Stimulated activated naive CD8-positive, alpha-beta T cell treated with anti-CD3 and anti-CD28 coated beads, Interleukin-15, amount 100 ng/mL, for 72 hours (primary cell): ENCODE measurements around the gene SIX3.

ENCODE experiments used
- ATAC-seq: fragments of 150-1000 bp; cut with Tn5 transposase; 2 replicates; pipeline ENCODE4 v1.10.0; 2021; ENCODE audit warnings: mild to moderate bottlenecking, moderate library complexity
- DNase-seq, 2 donors: peaks; one replicate each; pipeline ENCODE4 v3.0.0; 2021 to 2022
- H3K27ac Mint-ChIP-seq, 2 donors: one replicate each; pipeline ENCODE4 v1.8.0; 2022; ENCODE audit warnings: mild to moderate bottlenecking in 2 of 2, mixed read lengths in 2 of 2, moderate library complexity in 2 of 2
- H3K27me3 Mint-ChIP-seq: one replicate; pipeline ENCODE4 v1.8.0; 2022; ENCODE audit warnings: mixed read lengths
- H3K4me1 Mint-ChIP-seq: one replicate; pipeline ENCODE4 v1.8.0; 2022; ENCODE audit warnings: mild to moderate bottlenecking, mixed read lengths
- H3K4me3 Mint-ChIP-seq, 2 donors: one replicate each; pipeline ENCODE4 v1.8.0; 2022; ENCODE audit warnings: mild to moderate bottlenecking in 2 of 2, mixed read lengths in 2 of 2, moderate library complexity in 1 of 2
- H3K9me3 Mint-ChIP-seq, 2 donors: one replicate each; pipeline ENCODE4 v1.8.0; 2022; ENCODE audit warnings: mixed read lengths in 2 of 2

SIX3 gene

GRCh38 chr2:44955593-44956392 is 14.3 kb downstream of the SIX3 start:
- H3K4me1 Mint-ChIP-seq: peaks cover 35% of the 10 kb centered on the region
- H3K9me3 Mint-ChIP-seq: no peaks in the 10 kb centered on the region
- H3K27ac Mint-ChIP-seq: no peak overlapping the region
- peak; percentile 82 to 84 for DNase-seq
- peaks cover 95% of the 10 kb centered on the region for H3K27me3 Mint-ChIP-seq
- ATAC-seq: peak; percentile 82
- peak overlapping the region; percentile 66 to 74 for H3K4me3 Mint-ChIP-seq

DNA sequence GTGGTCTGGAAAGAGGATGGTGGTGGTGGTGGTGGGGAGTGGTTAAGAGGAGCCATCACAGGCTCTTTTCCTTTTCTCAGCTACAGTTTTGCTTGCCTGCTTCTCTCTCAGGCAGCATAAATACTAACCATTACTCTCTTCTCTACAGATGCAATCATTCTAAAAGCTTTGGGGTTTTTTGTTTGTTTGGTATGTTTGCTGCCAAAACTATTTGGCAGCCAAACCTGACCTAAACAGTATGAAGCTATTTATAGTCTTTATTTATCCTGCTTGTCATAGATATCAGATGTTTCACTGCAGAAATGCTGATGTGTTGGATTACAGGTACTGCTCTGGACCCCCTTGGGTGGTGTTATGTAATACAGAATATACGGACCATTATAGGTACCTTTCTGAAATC is 15.3 kb downstream of the SIX3 start:
- no peak overlapping the region for H3K4me3 Mint-ChIP-seq
- ATAC-seq (no peak), DNase-seq (no peak)
- peaks cover 31% of the 10 kb centered on the region for H3K4me1 Mint-ChIP-seq
- H3K27me3 Mint-ChIP-seq: peaks cover 91% of the 10 kb centered on the region
- no peak overlapping the region for H3K27ac Mint-ChIP-seq
- no peaks in the 10 kb centered on the region for H3K9me3 Mint-ChIP-seq

DNA sequence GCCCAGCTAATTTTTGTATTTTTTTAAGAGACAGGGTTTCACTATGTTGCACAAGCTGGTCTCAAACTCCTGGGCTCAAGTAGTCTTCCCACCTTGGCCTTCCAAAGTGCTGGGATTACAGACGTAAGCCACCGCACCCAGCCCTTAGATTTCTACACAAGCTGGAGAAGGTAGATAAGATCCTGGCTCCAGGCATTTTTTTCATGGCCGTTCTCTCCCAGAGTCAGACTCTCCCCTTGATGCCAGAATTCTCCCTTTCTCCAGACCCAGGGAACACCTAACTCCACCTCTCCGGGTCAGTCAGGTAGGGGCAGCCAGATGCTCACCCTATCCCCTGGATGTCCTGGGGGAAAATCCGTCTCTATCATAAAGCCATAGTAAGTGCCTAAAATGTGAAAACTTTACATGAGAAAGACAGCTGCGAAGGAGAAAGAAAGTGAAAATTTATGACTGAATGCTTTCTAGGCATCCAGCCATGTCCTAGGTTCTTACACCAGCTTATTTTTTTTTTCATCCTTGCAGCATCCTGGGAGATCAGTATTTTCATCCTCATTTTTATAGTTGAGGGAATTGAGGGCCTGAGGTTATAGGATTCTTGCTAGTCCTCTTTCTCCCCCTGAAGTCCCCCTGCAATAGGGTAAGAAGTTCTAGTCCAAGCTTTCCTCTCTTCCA is 16.3 kb downstream of the SIX3 start:
- Mint-ChIP-seq H3K4me3 (no peak overlapping the region), H3K9me3 (no peaks in the 10 kb centered on the region), H3K4me1 (peaks cover 25% of the 10 kb centered on the region), H3K27ac (no peak overlapping the region), H3K27me3 (peaks cover 91% of the 10 kb centered on the region)
- no peak for ATAC-seq
- no peak for DNase-seq

DNA sequence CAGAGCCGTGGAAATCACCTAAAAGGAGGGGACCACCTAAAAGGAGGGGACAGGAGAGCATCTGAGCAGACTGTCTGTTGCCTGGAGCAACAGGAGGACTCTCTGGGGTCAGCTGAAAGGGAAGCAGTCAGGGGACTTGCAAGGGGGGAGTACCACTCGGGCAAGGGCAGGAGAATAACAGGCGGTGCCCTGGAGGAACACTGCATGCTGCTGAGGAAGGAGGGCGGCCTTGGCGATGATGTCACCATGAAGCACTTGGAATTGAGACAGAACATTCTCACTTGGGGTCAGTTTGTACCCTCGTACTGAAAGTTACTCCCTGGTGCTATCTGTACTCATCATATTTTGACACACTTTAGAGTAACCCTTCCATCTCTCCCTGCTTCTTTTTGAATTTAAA is 18.4 kb downstream of the SIX3 start:
- Mint-ChIP-seq H3K4me3 (no peak overlapping the region), H3K27me3 (peaks cover 91% of the 10 kb centered on the region), H3K27ac (no peak overlapping the region), H3K9me3 (no peaks in the 10 kb centered on the region), H3K4me1 (peaks cover 11% of the 10 kb centered on the region)
- no peak for ATAC-seq
- DNase-seq: no peak

- H3K4me1 Mint-ChIP-seq: peaks cover under 1% of the 10 kb centered on the region
- DNase-seq (no peak), ATAC-seq (no peak)
- no peaks in the 10 kb centered on the region for H3K9me3 Mint-ChIP-seq
- H3K4me3 Mint-ChIP-seq: no peak overlapping the region
- no peak overlapping the region for H3K27ac Mint-ChIP-seq
- H3K27me3 Mint-ChIP-seq: peaks cover 83% of the 10 kb centered on the region
Observed at GRCh38 chr2:44960871-44961270, 19.4 kb downstream of the SIX3 start.

GRCh38 chr2:44962176-44962695 is 20.7 kb downstream of the SIX3 start:
- Mint-ChIP-seq H3K4me3 (no peak overlapping the region), H3K27me3 (peaks cover 80% of the 10 kb centered on the region), H3K27ac (no peak overlapping the region)

GRCh38 chr2:44964752-44965236 is 23.3 kb downstream of the SIX3 start:
- ATAC-seq: no peak
- DNase-seq: no peak
- Mint-ChIP-seq H3K4me1 (no peaks in the 10 kb centered on the region), H3K4me3 (no peak overlapping the region), H3K9me3 (no peaks in the 10 kb centered on the region), H3K27me3 (peaks cover 55% of the 10 kb centered on the region), H3K27ac (no peak overlapping the region)

More at GRCh38 chr2:44962176-44962695, 20.7 kb downstream of the SIX3 start:
- no peaks in the 10 kb centered on the region for H3K9me3 Mint-ChIP-seq
- no peaks in the 10 kb centered on the region for H3K4me1 Mint-ChIP-seq
- ATAC-seq (peak; percentile 11), DNase-seq (no peak)

DNA sequence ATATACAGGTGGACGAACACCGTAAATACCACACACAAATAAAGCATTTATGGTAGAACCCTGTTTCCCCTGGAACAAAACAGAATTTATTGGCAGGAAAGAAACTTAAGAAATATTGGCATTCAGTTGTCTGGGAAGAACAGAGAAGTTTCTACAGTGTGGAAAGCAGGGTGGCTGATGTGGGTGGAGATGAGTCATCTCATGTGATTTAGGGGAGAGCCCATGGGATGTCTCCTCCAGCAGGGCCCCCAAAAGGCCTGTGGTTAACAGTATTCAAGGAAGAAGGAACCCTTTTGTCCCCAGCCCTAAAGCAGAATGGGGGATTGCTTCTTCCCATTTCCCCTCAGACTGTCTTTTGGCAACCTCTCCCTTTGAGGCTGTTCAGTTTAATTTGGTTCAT is 24.2 kb downstream of the SIX3 start:
- no peak for DNase-seq

GRCh38 chr2:44967056-44967455 is 25.6 kb downstream of the SIX3 start:
- DNase-seq (no peak), ATAC-seq (no peak)
- peaks cover 48% of the 10 kb centered on the region for H3K27me3 Mint-ChIP-seq
- H3K9me3 Mint-ChIP-seq: no peaks in the 10 kb centered on the region
- H3K4me3 Mint-ChIP-seq: no peak overlapping the region
- H3K27ac Mint-ChIP-seq: no peak overlapping the region
- no peaks in the 10 kb centered on the region for H3K4me1 Mint-ChIP-seq

More for the DNA sequence above, 24.2 kb downstream of the SIX3 start:
- peaks cover 52% of the 10 kb centered on the region for H3K27me3 Mint-ChIP-seq
- H3K27ac Mint-ChIP-seq: no peak overlapping the region
- H3K4me1 Mint-ChIP-seq: no peaks in the 10 kb centered on the region
- no peaks in the 10 kb centered on the region for H3K9me3 Mint-ChIP-seq
- H3K4me3 Mint-ChIP-seq: no peak overlapping the region
- ATAC-seq: no peak

- H3K27ac Mint-ChIP-seq: no peak overlapping the region
- no peak for DNase-seq
- no peak for ATAC-seq
- H3K9me3 Mint-ChIP-seq: no peaks in the 10 kb centered on the region
- H3K27me3 Mint-ChIP-seq: peaks cover 47% of the 10 kb centered on the region
- no peak overlapping the region for H3K4me3 Mint-ChIP-seq
- no peaks in the 10 kb centered on the region for H3K4me1 Mint-ChIP-seq
Observed at GRCh38 chr2:44967727-44968432, 26.4 kb downstream of the SIX3 start.

- H3K4me3 Mint-ChIP-seq: no peak overlapping the region
Observed at GRCh38 chr2:44969936-44970335, 28.4 kb downstream of the SIX3 start.

DNA sequence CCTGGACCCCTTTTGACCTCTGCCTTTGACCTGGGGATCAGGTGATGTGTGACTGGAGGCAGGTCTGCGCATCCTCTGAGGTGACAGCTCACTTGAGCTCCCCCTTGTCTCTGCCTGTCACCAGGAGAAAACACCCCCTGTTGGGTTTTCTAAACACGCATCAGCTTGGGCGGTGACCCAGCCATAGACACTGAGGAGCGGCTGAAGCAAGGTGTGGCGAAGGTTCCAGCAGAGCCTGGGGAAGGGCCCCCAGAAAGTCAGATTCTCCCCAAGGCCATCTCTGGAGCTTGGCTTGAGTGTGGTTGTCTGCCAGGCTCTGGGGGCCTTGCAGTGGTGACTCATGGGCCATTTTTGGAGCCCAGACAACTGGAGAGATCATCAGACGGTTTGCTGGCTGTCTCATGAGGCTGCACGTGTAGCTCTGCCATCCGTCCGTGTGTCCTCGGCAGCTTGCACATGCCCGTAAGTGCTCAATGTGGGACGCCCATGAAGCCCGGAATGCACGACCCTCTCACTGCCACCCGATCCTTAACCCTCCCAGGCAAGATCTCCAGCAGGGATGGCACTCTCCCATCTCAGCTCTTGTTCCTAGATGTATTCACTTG is 29.4 kb downstream of the SIX3 start:
- H3K27me3 Mint-ChIP-seq: peaks cover 26% of the 10 kb centered on the region
- H3K4me1 Mint-ChIP-seq: no peaks in the 10 kb centered on the region
- ATAC-seq: no peak
- H3K27ac Mint-ChIP-seq: no peak overlapping the region
- no peak for DNase-seq
- no peak overlapping the region for H3K4me3 Mint-ChIP-seq
- H3K9me3 Mint-ChIP-seq: no peaks in the 10 kb centered on the region

More at GRCh38 chr2:44969936-44970335, 28.4 kb downstream of the SIX3 start:
- H3K4me1 Mint-ChIP-seq: no peaks in the 10 kb centered on the region
- no peaks in the 10 kb centered on the region for H3K9me3 Mint-ChIP-seq
- H3K27me3 Mint-ChIP-seq: peaks cover 27% of the 10 kb centered on the region
- DNase-seq: no peak
- H3K27ac Mint-ChIP-seq: peak overlapping the region in 1 of 2 donors; percentile 12
- no peak for ATAC-seq

DNA sequence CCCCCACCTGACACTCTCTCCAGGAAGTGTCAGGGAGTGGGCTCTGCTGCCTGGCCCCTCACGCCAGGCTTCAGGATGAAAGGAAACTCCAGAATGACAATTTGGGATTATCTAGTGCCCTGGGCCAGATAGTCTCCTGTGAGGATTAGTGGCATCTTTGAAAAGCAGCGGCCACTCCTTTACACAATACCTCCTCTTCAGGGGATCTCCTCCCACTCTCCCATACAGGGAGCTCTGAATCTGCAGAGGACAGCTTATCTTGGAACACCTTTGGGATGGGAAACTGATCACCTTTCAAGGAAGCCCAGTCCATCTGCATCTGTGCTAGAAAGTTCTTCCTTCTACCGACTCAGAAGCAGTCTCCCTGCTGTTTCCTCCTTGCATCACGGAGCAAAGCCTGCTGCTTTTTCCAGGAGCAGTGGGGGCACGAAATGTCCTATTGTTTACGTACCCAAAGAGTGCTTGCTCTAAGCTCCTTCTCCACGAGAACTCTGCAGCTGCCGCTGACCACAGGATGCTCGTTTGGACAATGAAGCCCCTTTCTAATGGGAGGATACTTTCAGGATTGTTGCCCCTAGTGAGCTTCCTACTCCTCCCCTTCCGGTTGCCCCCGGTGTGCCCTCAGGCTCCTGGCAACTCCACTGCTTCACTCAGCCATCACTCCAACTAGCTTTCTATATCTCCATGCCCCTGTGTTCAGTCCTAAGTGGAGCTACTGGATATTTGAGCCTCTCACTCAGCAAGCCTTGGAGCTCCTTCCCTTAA is 31.5 kb downstream of the SIX3 start:
- Mint-ChIP-seq H3K27ac (peak overlapping the region in 1 of 2 donors; percentile 36), H3K4me1 (no peaks in the 10 kb centered on the region), H3K4me3 (peak overlapping the region in 1 of 2 donors; percentile 17), H3K9me3 (no peaks in the 10 kb centered on the region), H3K27me3 (peaks cover 28% of the 10 kb centered on the region)
- no peak for DNase-seq
- no peak for ATAC-seq

GRCh38 chr2:44974064-44974715 is 32.7 kb downstream of the SIX3 start:
- ATAC-seq (no peak), DNase-seq (no peak)
- no peaks in the 10 kb centered on the region for H3K4me1 Mint-ChIP-seq
- no peaks in the 10 kb centered on the region for H3K9me3 Mint-ChIP-seq
- H3K27me3 Mint-ChIP-seq: peaks cover 37% of the 10 kb centered on the region
- H3K27ac Mint-ChIP-seq: no peak overlapping the region
- H3K4me3 Mint-ChIP-seq: no peak overlapping the region
